C4-2B (cell line): Measurements from ENCODE around the gene ORM1.

Experiments used
- H3K27ac ChIP-seq: fragments of 450-650 bp; 2 replicates; pipeline ENCODE4 v1.5.1; 2017
- CTCF ChIP-seq: fragments of 450-650 bp; conservative IDR thresholded peaks from 2 replicates; pipeline ENCODE4 v1.5.1; 2017; ENCODE audit warnings: mild to moderate bottlenecking
- ZFX ChIP-seq: fragments of 450-650 bp; IDR thresholded peaks from 2 replicates; pipeline ENCODE4 v1.6.1; 2017

Gene ORM1

GRCh38 chr9:114365194-114365593 is 42.3 kb downstream of the ORM1 start:
- no peak overlapping the region for H3K27ac ChIP-seq
- no peak for TF ChIP-seq ZFX
- TF ChIP-seq CTCF, result no peak

- no peak for TF ChIP-seq CTCF
- no peak for TF ChIP-seq ZFX
- H3K27ac ChIP-seq, result no peak overlapping the region
Observed at GRCh38 chr9:114366334-114367128, 43.6 kb downstream of the ORM1 start.

- H3K27ac ChIP-seq, result no peak overlapping the region
- no peak for TF ChIP-seq CTCF
Observed at GRCh38 chr9:114367366-114367765, 44.5 kb downstream of the ORM1 start.

- H3K27ac ChIP-seq, result no peak overlapping the region
- TF ChIP-seq ZFX (no peak), CTCF (no peak)
Observed at GRCh38 chr9:114367772-114368569, 45.1 kb downstream of the ORM1 start.

- TF ChIP-seq ZFX, result no peak
- TF ChIP-seq CTCF, result no peak
- no peak overlapping the region for H3K27ac ChIP-seq
Observed at GRCh38 chr9:114369216-114370130, 46.6 kb downstream of the ORM1 start.

GRCh38 chr9:114370251-114370967 is 47.5 kb downstream of the ORM1 start:
- TF ChIP-seq CTCF (no peak), ZFX (no peak)
- no peak overlapping the region for H3K27ac ChIP-seq
